Activated T-helper 1 cell treated with anti-CD3 and anti-CD28 coated beads, Interleukin-12 subunit alpha, Interleukin-12 subunit beta, Interleukin-2, Interleukin-4 antibody, amounts not matched to agents 30 ng/mL and 10 ng/mL and 1 ng/mL, durations not matched to agents 14 hours and 24 hours and 36 hours (primary cell): Measurements from ENCODE around the gene G0S2. TPM values are rescaled to one million over a fixed set of nuclear protein-coding genes. Genes with fewer than 3 reads are reported as not detected.
A peak's percentile ranks its signal among the peaks of the same experiment; 100 is the strongest.

Experiments
- DNase-seq: peaks from one replicate; pipeline ENCODE4 v3.0.0; 2021; ENCODE audit warnings: low spot score
- H3K27ac Mint-ChIP-seq: one replicate; pipeline ENCODE4 v1.8.0; 2021; ENCODE audit warnings: mild to moderate bottlenecking, mixed read lengths
- H3K27me3 Mint-ChIP-seq: one replicate; pipeline ENCODE4 v1.8.0; 2022; ENCODE audit warnings: mild to moderate bottlenecking, moderate library complexity, mixed read lengths; ENCODE audit not compliant: insufficient read depth
- H3K36me3 Mint-ChIP-seq: one replicate; pipeline ENCODE4 v1.8.0; 2021; ENCODE audit warnings: low read depth, mixed read lengths
- H3K4me1 Mint-ChIP-seq: one replicate; pipeline ENCODE4 v1.8.0; 2021; ENCODE audit warnings: low read depth, mixed read lengths
- H3K4me3 Mint-ChIP-seq: one replicate; pipeline ENCODE4 v1.8.0; 2021; ENCODE audit warnings: mild to moderate bottlenecking, moderate library complexity, mixed read lengths
- H3K9me3 Mint-ChIP-seq: one replicate; pipeline ENCODE4 v1.8.0; 2021; ENCODE audit warnings: mixed read lengths
- intact Hi-C: fragments of 100-400 bp; cut with micrococcal nuclease; formaldehyde crosslinking; loops from one replicate; pipeline ENCODE4 v1.15.1; 2024
- total RNA-seq: library from RNA; stranded (reverse); gene quantifications from 2 replicates; pipeline ENCODE4 v1.2.3, GENCODE V29; 2022

G0S2 gene
- total RNA-seq, 1 donor from 2014 or later: 501 TPM

DNA sequence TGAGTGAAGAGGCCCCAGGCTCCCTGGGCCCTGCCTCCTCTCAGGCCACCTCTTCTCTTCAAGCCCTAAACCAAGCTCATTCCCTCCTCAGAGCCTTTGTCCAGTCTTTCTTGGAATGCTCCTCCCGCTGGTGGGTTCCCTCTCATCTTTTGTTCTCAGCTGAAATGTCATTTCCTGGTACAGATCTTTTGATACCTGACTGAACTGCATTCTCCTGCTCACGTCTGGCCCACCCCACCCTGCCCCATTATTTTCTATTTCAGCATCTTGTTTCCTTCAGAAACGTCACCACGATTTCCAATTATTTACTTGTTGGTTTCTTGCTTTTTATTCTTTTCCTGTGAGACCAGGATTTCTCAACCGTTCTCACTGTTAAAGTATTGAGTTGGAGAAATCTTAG, 39.4 kb upstream of the G0S2 start:
- DNase-seq: no peak
- Mint-ChIP-seq H3K4me1 (peaks cover 16% of the 10 kb centered on the region), H3K27ac (no peak overlapping the region), H3K36me3 (peaks cover 11% of the 10 kb centered on the region), H3K4me3 (no peak overlapping the region), H3K9me3 (no peaks in the 10 kb centered on the region), H3K27me3 (no peaks in the 10 kb centered on the region)
- intact Hi-C loops: no loop called here

DNA sequence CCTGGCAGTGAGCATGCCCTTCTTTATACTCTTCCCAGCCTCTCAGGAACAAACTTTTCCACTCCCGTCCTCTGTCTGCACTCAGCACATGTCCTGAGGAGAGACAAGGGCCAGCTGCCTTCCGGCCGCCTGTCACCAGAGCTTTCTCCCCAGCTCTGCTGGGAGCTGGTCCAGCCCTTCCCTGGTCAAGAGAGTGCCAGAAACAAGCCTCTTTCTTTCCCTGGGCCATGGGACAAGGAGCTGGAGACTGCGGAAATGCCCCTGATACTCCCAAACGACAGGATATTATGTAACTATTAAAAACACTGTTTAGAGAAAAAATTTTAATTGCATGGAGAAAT, 33.4 kb upstream of the G0S2 start:
- H3K36me3 Mint-ChIP-seq: peaks cover 16% of the 10 kb centered on the region
- intact Hi-C loops: no loop called here
- H3K4me3 Mint-ChIP-seq: no peak overlapping the region
- no peak overlapping the region for H3K27ac Mint-ChIP-seq
- H3K9me3 Mint-ChIP-seq: no peaks in the 10 kb centered on the region
- peaks cover 21% of the 10 kb centered on the region for H3K4me1 Mint-ChIP-seq
- no peak for DNase-seq
- H3K27me3 Mint-ChIP-seq: no peaks in the 10 kb centered on the region

DNA sequence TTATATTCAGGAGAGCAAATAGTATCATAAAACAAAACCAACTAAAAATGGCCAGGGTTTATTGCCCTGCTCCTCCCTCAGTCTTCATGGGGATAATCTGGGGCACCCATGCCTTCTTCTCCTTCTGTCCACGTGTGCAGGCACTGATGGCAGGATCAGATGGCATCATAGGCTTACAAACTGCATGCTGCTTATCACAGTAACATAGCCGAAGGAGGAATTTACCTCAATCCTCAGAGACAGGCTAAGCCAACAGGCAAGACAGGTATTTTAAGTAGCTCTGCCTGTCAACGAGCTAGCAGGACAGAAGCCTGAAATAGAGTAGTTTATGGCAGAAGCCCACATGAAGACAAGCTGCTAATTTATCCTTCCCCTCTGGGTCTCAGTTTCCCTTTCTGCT, 32.4 kb upstream of the G0S2 start:
- H3K27me3 Mint-ChIP-seq: no peaks in the 10 kb centered on the region
- no peak overlapping the region for H3K4me3 Mint-ChIP-seq
- DNase-seq: no peak
- peaks cover 17% of the 10 kb centered on the region for H3K36me3 Mint-ChIP-seq
- peaks cover 25% of the 10 kb centered on the region for H3K4me1 Mint-ChIP-seq
- no peak overlapping the region for H3K27ac Mint-ChIP-seq
- H3K9me3 Mint-ChIP-seq: no peaks in the 10 kb centered on the region
- intact Hi-C loops: no loop called here

DNA sequence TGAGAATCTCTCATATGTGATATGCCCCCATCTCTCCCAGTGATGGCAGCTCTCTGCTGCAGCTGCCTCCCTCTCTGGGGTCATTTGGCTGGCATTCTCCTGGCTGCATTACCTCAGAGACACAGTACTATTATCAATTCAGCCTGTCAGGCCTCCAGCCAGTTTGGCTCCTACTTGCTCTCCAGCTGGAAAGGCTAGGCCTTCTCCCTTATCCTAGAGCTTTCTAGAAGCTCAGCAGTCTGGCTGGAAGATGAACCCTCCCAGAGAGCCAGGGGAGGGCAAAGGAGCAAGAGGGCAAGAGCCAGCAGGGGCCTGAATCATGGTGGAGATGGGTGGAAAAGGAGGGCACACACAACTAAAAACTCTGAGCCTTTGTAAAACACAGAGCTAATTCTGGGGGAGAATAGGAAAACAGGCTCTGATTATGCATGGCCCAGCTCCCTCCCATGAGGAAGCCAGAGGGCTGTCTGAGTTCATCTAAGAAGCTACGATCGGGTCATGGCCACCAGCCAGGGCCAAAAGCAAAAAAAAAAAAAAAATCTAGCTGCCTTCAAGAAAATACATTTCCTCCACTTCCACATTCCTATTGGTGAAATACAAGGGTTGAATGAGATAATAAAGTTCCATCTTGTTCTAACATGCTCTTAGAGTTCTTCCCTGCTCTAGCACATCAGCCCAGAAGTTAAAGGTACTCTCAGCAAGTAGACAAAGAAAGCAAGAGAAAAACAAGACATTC, 31.8 kb upstream of the G0S2 start:
- no peak for DNase-seq
- no peak overlapping the region for H3K4me3 Mint-ChIP-seq
- H3K27me3 Mint-ChIP-seq: no peaks in the 10 kb centered on the region
- H3K27ac Mint-ChIP-seq: no peak overlapping the region
- peaks cover 17% of the 10 kb centered on the region for H3K36me3 Mint-ChIP-seq
- H3K4me1 Mint-ChIP-seq: peaks cover 32% of the 10 kb centered on the region
- no peaks in the 10 kb centered on the region for H3K9me3 Mint-ChIP-seq
- intact Hi-C loops: no loop called here

DNA sequence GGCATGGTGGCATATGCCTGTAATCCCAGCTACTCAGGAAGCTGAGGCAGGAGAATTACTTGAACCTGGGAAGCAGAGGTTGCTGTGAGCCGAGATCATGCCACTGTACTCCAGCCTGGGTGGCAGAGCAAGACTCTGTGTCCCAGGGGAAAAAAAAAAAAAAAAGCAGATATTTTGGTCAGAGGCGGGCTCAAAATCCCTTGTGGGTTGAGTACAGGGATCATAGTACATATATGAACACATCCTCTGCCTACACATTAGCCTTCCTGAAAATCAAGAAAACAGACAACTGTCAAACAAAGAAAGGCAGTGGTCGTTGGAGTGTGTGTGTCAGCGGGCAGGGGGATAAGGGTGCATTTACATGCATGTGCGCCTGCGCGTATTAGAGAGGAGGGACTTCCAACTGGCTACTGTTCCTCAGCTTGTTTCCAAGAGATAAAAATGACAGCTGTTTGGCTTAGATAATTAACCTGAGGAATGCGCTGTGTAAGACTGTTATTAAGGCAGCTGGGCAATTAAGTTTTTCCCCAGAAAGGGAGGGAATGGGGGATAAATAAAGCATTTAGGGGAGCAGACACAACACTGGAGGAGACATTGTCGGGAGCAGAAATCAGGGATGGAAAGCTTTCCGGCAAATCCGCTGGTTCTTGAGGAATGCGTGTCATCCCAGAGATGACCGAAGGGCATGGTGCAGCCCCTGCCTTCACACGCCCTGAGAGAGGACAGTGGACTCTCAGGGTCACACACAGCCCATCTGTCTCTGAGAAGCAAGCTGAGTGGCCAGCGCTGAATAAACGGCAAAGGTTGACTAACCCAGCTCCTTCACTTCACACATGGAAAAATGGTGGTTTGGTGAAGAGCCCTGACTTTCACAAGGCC, 29.4 kb upstream of the G0S2 start:
- no peaks in the 10 kb centered on the region for H3K27me3 Mint-ChIP-seq
- H3K4me1 Mint-ChIP-seq: peaks cover 52% of the 10 kb centered on the region
- no peak overlapping the region for H3K4me3 Mint-ChIP-seq
- intact Hi-C loops: no loop called here
- H3K9me3 Mint-ChIP-seq: no peaks in the 10 kb centered on the region
- H3K27ac Mint-ChIP-seq: no peak overlapping the region
- peaks cover 17% of the 10 kb centered on the region for H3K36me3 Mint-ChIP-seq
- DNase-seq: no peak

DNA sequence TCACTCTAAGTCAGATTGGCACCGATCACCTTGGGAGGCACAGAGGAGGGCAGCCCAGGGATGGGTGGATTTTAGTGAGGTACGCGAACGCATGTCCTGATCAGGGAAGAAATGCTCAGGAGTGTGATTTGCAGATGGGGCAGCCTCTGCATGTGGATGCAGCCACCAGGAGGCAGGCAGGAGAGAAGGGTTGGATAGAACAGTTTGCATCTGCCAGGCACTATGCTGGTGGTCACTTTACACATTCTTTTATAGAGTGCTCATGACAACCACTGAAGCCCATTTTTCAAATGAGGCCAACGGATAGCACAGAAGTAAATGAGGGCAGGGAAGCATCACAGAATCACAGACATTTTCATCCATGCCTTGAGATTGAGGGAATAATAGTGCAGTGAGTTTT, 28.7 kb upstream of the G0S2 start:
- intact Hi-C loops: no loop called here

DNA sequence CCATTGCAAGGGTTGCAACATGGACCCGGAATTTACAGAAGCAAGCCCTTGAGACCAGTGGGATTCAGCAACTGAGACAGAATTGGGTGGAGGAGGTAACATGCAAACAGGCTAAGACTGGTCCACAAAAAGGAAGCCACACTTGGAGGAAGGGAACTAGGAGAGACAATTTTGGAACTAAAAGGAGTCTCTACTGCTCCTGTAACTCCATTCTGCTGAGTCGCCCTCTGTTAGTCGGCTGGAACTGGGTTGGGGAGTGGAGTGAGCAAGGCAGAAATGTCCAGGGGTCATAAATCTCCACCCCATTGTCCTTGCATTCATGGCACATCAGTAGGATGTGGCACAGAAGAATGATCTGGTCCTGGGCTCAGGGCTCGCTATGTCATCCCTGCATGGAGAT, 28.1 kb upstream of the G0S2 start:
- Mint-ChIP-seq H3K9me3 (no peaks in the 10 kb centered on the region), H3K4me3 (no peak overlapping the region), H3K27me3 (no peaks in the 10 kb centered on the region), H3K36me3 (peaks cover 18% of the 10 kb centered on the region), H3K4me1 (peaks cover 66% of the 10 kb centered on the region), H3K27ac (no peak overlapping the region)
- intact Hi-C loops: no loop called here
- DNase-seq: no peak

More for the DNA sequence above, 28.7 kb upstream of the G0S2 start:
- H3K27me3 Mint-ChIP-seq: no peaks in the 10 kb centered on the region
- H3K4me1 Mint-ChIP-seq: peaks cover 60% of the 10 kb centered on the region
- H3K27ac Mint-ChIP-seq: no peak overlapping the region
- H3K9me3 Mint-ChIP-seq: no peaks in the 10 kb centered on the region
- no peak for DNase-seq
- no peak overlapping the region for H3K4me3 Mint-ChIP-seq
- H3K36me3 Mint-ChIP-seq: peaks cover 18% of the 10 kb centered on the region

DNA sequence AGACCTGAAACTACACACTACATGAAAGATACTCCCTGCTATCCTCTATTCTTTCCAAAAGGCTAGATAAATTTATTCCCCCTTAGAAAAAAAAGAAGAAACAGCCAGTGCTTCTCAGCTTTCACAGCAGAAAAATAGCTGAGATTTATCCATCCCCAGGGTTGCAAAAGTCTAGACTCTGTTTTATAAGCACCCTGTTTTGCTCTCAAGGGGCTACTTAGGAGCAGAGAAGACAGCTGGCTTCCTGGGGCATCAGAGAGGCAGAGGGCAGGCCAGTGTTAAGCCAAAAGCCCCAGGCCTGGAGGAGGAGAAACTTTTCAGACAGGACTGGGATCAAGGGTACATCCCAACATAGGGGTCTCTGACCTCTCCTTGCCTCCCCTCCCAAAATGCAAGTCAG, 26.9 kb upstream of the G0S2 start:
- Mint-ChIP-seq H3K9me3 (no peaks in the 10 kb centered on the region), H3K36me3 (peaks cover 17% of the 10 kb centered on the region), H3K4me1 (peaks cover 78% of the 10 kb centered on the region), H3K27me3 (no peaks in the 10 kb centered on the region), H3K4me3 (no peak overlapping the region), H3K27ac (no peak overlapping the region)
- intact Hi-C loops: no loop called here
- DNase-seq: no peak

DNA sequence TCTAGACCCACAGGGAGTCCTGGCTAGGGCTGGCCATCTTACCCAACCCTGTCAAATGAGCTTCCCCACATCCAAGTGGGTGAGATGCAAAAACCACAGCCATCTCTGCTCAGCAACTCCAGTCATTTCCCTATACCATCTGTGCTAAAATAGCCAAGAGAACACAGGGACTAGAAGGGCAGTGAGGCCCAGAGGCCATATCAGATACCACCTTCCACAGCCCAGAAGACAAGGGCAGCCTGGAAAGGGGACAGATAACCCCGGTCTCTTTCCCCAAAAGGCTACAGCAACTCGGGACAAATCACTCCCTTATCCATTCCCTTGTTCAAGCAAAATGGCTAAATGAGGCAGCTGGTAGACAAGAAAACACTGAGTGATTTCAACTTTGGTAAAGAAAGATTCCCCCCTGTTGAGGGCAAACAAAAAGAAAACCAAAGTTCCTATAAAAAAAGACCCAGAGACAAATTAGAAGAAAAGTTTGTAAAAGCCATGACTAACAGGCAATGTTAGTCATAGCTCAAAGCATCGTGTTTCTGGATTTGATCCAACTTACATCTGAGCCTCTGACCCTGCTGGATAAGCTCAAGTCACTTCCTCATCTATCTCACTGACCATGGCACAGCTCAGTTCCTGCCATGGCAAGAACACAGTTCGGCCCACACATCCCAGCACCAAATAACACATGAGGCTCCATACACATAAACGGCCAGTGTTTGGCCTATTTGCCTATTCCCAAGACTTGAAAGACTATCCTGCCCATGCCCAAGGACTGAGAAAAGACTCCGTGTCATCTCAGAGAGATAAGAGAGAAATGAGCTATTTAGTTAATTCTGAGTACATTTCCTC, 26.1 kb upstream of the G0S2 start:
- Mint-ChIP-seq H3K9me3 (no peaks in the 10 kb centered on the region), H3K4me1 (peaks cover 85% of the 10 kb centered on the region), H3K27me3 (no peaks in the 10 kb centered on the region), H3K27ac (peak overlapping the region; percentile 10), H3K36me3 (peaks cover 16% of the 10 kb centered on the region), H3K4me3 (peak overlapping the region; percentile 1)
- no peak for DNase-seq
- intact Hi-C loops: no loop called here

DNA sequence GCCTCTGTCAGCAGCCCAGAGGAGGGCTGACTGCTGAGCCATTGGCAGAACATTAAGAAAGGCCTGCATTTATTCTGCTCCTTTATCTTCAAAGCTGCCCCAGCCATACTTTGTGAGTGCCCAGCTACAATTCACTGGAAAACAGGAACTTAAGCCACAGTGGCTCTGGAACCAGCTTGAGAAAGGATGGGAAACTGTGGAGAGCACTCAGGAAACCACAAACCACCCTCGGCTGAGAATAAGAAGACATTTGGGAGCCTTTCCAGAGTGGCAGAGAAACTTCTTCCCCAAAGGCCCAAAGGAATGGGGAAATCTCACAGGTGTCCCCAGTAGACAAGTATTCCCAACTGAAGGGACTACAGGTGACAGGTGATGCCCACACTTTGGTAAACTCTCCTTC, 24.8 kb upstream of the G0S2 start:
- no peak for DNase-seq
- H3K27ac Mint-ChIP-seq: peak overlapping the region; percentile 96
- peaks cover 13% of the 10 kb centered on the region for H3K36me3 Mint-ChIP-seq
- H3K9me3 Mint-ChIP-seq: no peaks in the 10 kb centered on the region
- H3K4me1 Mint-ChIP-seq: peaks cover 82% of the 10 kb centered on the region
- no peaks in the 10 kb centered on the region for H3K27me3 Mint-ChIP-seq
- intact Hi-C loops: loop anchor here (2.0 kb wide), 2 partner anchors 24 to 42 kb away; no protein-coding TSS in a partner anchor
- peak overlapping the region; percentile 58 for H3K4me3 Mint-ChIP-seq

DNA sequence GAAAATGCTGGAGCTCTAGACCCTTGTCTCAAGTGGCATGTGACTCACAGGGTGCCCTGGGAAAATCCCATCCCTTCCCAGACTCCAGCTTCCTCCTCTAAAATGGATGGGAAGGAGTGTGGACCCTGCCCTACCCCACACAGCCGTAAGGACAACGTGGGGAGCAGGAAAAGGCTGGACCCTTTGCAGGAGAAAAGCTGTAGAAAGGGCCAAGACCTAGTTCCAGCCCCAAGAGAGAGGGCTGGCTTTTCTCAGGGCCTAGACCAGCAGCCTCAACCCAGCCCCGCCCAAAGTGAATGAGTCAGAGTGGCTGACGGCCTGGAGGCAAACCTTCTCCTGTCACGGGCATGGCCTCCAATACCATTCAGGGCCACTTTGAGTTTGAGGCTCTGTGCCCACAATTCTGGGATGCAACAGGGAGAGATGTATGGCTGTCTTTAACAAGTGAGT, 24.0 kb upstream of the G0S2 start:
- intact Hi-C loops: loop anchor here (1.0 to 2.0 kb wide), 4 partner anchors 9 to 96 kb away; no protein-coding TSS in a partner anchor

DNA sequence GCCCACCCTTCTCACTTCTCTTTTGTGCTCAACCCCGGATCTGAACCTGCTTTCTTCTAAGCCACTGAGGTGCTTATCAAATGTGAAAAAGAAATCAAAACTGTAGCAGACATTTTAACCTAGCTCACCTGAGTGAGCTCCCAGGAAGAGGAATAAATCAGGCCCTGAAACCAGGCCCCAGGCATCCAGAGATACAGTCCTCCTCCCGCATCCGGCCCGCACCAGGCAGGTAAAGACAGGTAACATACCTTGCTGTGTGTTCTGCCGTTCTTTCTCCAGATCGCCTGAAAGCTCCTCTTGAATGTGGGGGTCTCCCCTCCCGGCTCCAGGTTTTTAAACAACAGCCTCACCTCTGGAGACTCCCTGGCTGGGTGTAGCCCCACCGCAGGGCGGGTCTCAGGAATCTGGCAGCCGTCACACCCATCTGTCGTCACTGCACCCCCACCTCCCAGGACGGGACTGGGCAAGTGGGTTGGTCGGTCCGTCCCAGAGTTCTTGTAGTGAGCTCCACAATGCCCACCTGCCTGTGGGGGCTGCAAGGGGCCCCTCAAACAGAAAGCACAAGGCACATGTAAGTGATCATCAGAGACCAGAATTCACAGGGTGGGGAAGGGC, 23.0 kb upstream of the G0S2 start, which contains the start of gene LAMB3:
LAMB3 (minus strand) TSS at position 305 of the 615 bp plus-strand sequence. CDS start 1,481 bp downstream, outside the sequence.
- H3K36me3 Mint-ChIP-seq: peaks cover 4% of the 10 kb centered on the region
- H3K4me1 Mint-ChIP-seq: peaks cover 74% of the 10 kb centered on the region
- no peaks in the 10 kb centered on the region for H3K27me3 Mint-ChIP-seq
- intact Hi-C loops: loop anchor here (2.0 kb wide), 1 partner anchor 45 kb away; no protein-coding TSS in a partner anchor
- H3K27ac Mint-ChIP-seq: peak within 1 kb of the TSS; percentile 96
- no peak for DNase-seq
- H3K4me3 Mint-ChIP-seq: peak within 1 kb of the TSS; percentile 58
- H3K9me3 Mint-ChIP-seq: no peaks in the 10 kb centered on the region

More for the DNA sequence above, 24.0 kb upstream of the G0S2 start:
- Mint-ChIP-seq H3K27me3 (no peaks in the 10 kb centered on the region), H3K4me1 (peaks cover 76% of the 10 kb centered on the region), H3K9me3 (no peaks in the 10 kb centered on the region), H3K27ac (peak overlapping the region; percentile 96), H3K4me3 (peak overlapping the region; percentile 58), H3K36me3 (peaks cover 12% of the 10 kb centered on the region)
- DNase-seq: peak; percentile 70
